Uterus (tissue), 4 donors: ENCODE results near the gene SLC6A1. TPM values are rescaled to one million over a fixed set of nuclear protein-coding genes. Genes with fewer than 3 reads are reported as not detected.

ENCODE experiments used
- DNase-seq, 2 donors: peaks; one replicate each; pipeline ENCODE4 v3.0.0-alpha.2; 2019 to 2020
- H3K27ac ChIP-seq, 2 donors: fragments of 200-600 bp; sonication (generic); 1 replicate in 1 of 2; 2 replicates in 1 of 2; pipeline ENCODE4 v1.5.1; 2016 to 2018
- H3K27me3 ChIP-seq, 2 donors: fragments of 200-600 bp; sonication (generic); one replicate each; pipeline ENCODE4 v1.5.1; 2018 to 2019; ENCODE audit warnings: control low read depth in 1 of 2
- H3K36me3 ChIP-seq, 2 donors: fragments of 200-600 bp; sonication (generic); one replicate each; pipeline ENCODE4 v1.5.1; 2019; ENCODE audit warnings: control low read depth in 1 of 2
- H3K4me1 ChIP-seq, 2 donors: fragments of 200-600 bp; sonication (generic); one replicate each; pipeline ENCODE4 v1.5.1; 2018 to 2019; ENCODE audit warnings: control low read depth in 1 of 2
- H3K4me3 ChIP-seq, 2 donors: fragments of 200-600 bp; sonication (generic); 1 replicate in 1 of 2; 2 replicates in 1 of 2; pipeline ENCODE4 v1.5.1; 2018 to 2019; ENCODE audit warnings: mild to moderate bottlenecking in 1 of 2
- H3K9me3 ChIP-seq, 2 donors: fragments of 200-600 bp; sonication (generic); one replicate each; pipeline ENCODE4 v1.5.1; 2019; ENCODE audit warnings: control low read depth in 1 of 2
- POLR2A ChIP-seq, 2 donors: fragments of 450-650 bp; IDR thresholded peaks; one replicate each; pipeline ENCODE4 v1.6.1; 2016; ENCODE audit warnings: antibody characterized with exemption in 2 of 2, mild to moderate bottlenecking in 1 of 2, moderate library complexity in 1 of 2
- intact Hi-C: fragments of 100-400 bp; cut with DNase I; formaldehyde crosslinking; loops from one replicate; pipeline ENCODE4 v1.15.1; 2023; ENCODE audit warnings: low total_unique reads
- total RNA-seq, 4 donors: library from RNA; depleted of rRNA in 3 of 4; stranded (reverse); fragments of >200 nt in 3 of 4; gene quantifications; one replicate each; pipeline versions ENCODE4 v1.1.0 to v1.2.4, GENCODE V29; 2014 to 2023
- TF ChIP-seq, protein P1 (sequence below), 4 experiments: fragments of 200-600 bp in 2 of 4; fragments of 450-650 bp in 2 of 4; sonication (generic) in 2 of 4; IDR thresholded peaks; one replicate each; pipeline ENCODE4 v1.5.1; 2016 to 2019; ENCODE audit warnings: antibody characterized with exemption in 4 of 4, mild to moderate bottlenecking in 2 of 4, moderate library complexity in 1 of 4
- donor health status: DM: yes; HTN: yes; CAD: no.

Gene SLC6A1
- total RNA-seq, 4 donors from 2014 or later = under 0.01 to 5.0 (median 1.6) TPM

DNA sequence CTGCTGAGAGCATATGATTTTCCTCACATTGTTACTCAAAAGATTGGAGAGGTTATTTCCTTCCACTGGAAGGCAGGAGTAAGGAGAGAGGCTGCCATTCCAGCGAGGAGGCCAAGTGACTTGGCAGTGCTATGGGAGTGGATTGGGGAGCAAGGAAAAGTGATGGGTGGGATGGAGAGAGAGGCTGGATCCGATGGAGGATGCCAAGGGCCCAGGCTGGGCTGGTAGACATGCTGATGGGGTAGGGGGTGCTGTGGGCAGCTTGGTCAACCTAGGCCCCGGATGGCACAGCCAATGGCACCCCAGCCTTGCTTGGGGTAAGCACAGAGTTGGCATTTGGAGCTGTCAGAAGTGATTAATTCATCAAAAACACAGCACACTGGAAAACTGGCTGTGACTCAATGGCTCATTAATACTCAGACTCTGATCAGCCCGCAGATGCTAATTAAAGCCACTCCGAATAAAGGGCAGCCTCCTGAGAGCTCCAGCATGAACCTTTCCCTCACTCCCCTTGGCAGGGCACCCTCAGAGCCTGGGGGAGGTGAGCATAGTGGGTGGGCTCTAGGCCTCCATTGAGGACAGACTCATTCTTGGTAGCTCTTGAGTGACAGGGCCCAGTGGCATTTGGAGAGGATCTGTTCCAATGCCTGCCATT lies 22.1 kb upstream of the SLC6A1 start:
- Histone ChIP-seq H3K4me1 (no peaks in the 10 kb centered on the region), H3K27me3 (no peaks in the 10 kb centered on the region)

GRCh38 chr3:10972072-10972782 lies 20.3 kb upstream of the SLC6A1 start:
- Histone ChIP-seq H3K4me1 (no peaks in the 10 kb centered on the region), H3K27me3 (no peaks in the 10 kb centered on the region), H3K27ac (no peak overlapping the region), H3K36me3 (no peaks in the 10 kb centered on the region), H3K4me3 (no peak overlapping the region), H3K9me3 (no peaks in the 10 kb centered on the region)
- TF ChIP-seq POLR2A (IDR thresholded peaks at IDR 0.05) = no peak
- TF ChIP-seq, protein P1, sequence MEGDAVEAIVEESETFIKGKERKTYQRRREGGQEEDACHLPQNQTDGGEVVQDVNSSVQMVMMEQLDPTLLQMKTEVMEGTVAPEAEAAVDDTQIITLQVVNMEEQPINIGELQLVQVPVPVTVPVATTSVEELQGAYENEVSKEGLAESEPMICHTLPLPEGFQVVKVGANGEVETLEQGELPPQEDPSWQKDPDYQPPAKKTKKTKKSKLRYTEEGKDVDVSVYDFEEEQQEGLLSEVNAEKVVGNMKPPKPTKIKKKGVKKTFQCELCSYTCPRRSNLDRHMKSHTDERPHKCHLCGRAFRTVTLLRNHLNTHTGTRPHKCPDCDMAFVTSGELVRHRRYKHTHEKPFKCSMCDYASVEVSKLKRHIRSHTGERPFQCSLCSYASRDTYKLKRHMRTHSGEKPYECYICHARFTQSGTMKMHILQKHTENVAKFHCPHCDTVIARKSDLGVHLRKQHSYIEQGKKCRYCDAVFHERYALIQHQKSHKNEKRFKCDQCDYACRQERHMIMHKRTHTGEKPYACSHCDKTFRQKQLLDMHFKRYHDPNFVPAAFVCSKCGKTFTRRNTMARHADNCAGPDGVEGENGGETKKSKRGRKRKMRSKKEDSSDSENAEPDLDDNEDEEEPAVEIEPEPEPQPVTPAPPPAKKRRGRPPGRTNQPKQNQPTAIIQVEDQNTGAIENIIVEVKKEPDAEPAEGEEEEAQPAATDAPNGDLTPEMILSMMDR (IDR thresholded peaks at IDR 0.05) = no peak
- DNase-seq = no peak
- intact Hi-C loops = no loop called here

More for the DNA sequence above, 22.1 kb upstream of the SLC6A1 start:
- Histone ChIP-seq H3K36me3 (no peaks in the 10 kb centered on the region), H3K4me3 (no peak overlapping the region), H3K27ac (no peak overlapping the region), H3K9me3 (no peaks in the 10 kb centered on the region)
- intact Hi-C loops = no loop called here
- no peak for DNase-seq
- no peak for TF ChIP-seq POLR2A (IDR thresholded peaks at IDR 0.05)
- TF ChIP-seq, protein P1 (IDR thresholded peaks at IDR 0.05) = no peak

DNA sequence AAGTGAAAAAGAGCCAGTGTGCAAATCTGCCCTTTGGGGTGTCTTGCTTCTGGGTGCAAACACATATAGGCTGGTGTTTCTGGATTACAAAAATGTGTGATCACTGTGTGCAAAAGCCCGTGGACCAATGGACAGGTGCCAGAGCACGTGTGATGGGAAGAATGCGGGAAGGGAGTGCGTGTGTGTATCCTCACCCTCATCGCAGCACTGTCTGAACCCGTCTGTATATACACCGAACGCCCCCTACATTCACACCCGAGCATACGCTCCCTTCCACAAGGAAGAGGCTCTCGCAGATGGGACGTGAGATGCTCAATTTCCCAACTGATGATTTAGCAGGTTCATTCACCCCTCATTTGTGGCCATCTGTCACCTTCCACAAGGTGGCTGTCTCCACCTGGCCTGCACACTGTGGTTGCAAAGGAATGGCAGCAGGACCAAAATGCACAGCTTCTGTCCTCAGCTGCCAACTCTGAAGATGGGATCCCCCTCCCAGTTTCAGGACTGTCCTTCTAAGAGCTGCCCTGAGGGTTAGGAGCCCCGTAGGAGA lies 19.4 kb upstream of the SLC6A1 start:
- intact Hi-C loops = no loop called here
- Histone ChIP-seq H3K4me1 (no peaks in the 10 kb centered on the region), H3K36me3 (no peaks in the 10 kb centered on the region), H3K27me3 (no peaks in the 10 kb centered on the region), H3K27ac (no peak overlapping the region), H3K4me3 (no peak overlapping the region), H3K9me3 (no peaks in the 10 kb centered on the region)
- DNase-seq = no peak
- TF ChIP-seq, protein P1 (IDR thresholded peaks at IDR 0.05) = no peak
- TF ChIP-seq POLR2A (IDR thresholded peaks at IDR 0.05) = no peak

- Histone ChIP-seq H3K9me3 (no peaks in the 10 kb centered on the region), H3K36me3 (no peaks in the 10 kb centered on the region), H3K4me1 (no peaks in the 10 kb centered on the region), H3K27ac (no peak overlapping the region), H3K4me3 (no peak overlapping the region), H3K27me3 (no peaks in the 10 kb centered on the region)
- TF ChIP-seq, protein P1 (IDR thresholded peaks at IDR 0.05) = no peak
- no peak for TF ChIP-seq POLR2A (IDR thresholded peaks at IDR 0.05)
- DNase-seq = no peak
- intact Hi-C loops = no loop called here
Observed at GRCh38 chr3:10974131-10974530, 18.4 kb upstream of the SLC6A1 start.

GRCh38 chr3:10974746-10975375 lies 17.7 kb upstream of the SLC6A1 start:
- DNase-seq = no peak
- H3K27me3 ChIP-seq = no peaks in the 10 kb centered on the region
- H3K36me3 ChIP-seq = no peaks in the 10 kb centered on the region
- no peak overlapping the region for H3K27ac ChIP-seq
- no peaks in the 10 kb centered on the region for H3K4me1 ChIP-seq
- no peak overlapping the region for H3K4me3 ChIP-seq
- no peak for TF ChIP-seq POLR2A (IDR thresholded peaks at IDR 0.05)
- TF ChIP-seq, protein P1 (IDR thresholded peaks at IDR 0.05) = no peak
- H3K9me3 ChIP-seq = no peaks in the 10 kb centered on the region
- intact Hi-C loops = no loop called here
